Kidney epithelial cell (primary cell): ENCODE measurements around the gene SIGLEC11. TPM values are rescaled to one million over a fixed set of nuclear protein-coding genes. Genes with fewer than 3 reads are reported as not detected.

Experiments used
- DNase-seq: peaks from one replicate; pipeline ENCODE4 v3.0.0-alpha.2; 2010; ENCODE audit warnings: low read depth
- H3K27me3 ChIP-seq: 2 replicates; pipeline ENCODE4 v1.6.0; 2011; ENCODE audit warnings: low read length; ENCODE audit not compliant: control insufficient read depth, insufficient read depth
- H3K36me3 ChIP-seq: 2 replicates; pipeline ENCODE4 v1.5.1; 2011; ENCODE audit warnings: low read length; ENCODE audit not compliant: control insufficient read depth, insufficient read depth
- H3K4me3 ChIP-seq: 2 replicates; pipeline ENCODE4 v1.5.1; 2011; ENCODE audit warnings: low read depth, mild to moderate bottlenecking, control low read depth, low read length
- CTCF ChIP-seq: IDR thresholded peaks from 2 replicates; pipeline ENCODE4 v1.5.1; 2011; ENCODE audit warnings: mild to moderate bottlenecking, moderate library complexity, low read length, control low read depth, inconsistent platforms; ENCODE audit not compliant: insufficient read depth, poor library complexity, severe bottlenecking
- total RNA-seq: library from RNA; depleted of rRNA; stranded (reverse); fragments of >200 nt; gene quantifications from 2 replicates; pipeline ENCODE4 v1.2.3, GENCODE V29; 2015

SIGLEC11 gene
- total RNA-seq, 1 donor from 2014 or later: not detected

- H3K27me3 ChIP-seq: no peaks in the 10 kb centered on the region
- no peak overlapping the region for H3K4me3 ChIP-seq
- DNase-seq: no peak
- no peaks in the 10 kb centered on the region for H3K36me3 ChIP-seq
- TF ChIP-seq CTCF: no peak
Measured at GRCh38 chr19:49910179-49910578, 50.8 kb downstream of the SIGLEC11 start.

GRCh38 chr19:49908480-49909420, 52.2 kb downstream of the SIGLEC11 start:
- no peak for TF ChIP-seq CTCF
- DNase-seq: no peak
- Histone ChIP-seq H3K36me3 (no peaks in the 10 kb centered on the region), H3K4me3 (no peak overlapping the region), H3K27me3 (no peaks in the 10 kb centered on the region)

GRCh38 chr19:49907745-49908446, 53.1 kb downstream of the SIGLEC11 start:
- no peak for DNase-seq
- Histone ChIP-seq H3K4me3 (no peak overlapping the region), H3K36me3 (no peaks in the 10 kb centered on the region), H3K27me3 (no peaks in the 10 kb centered on the region)
- TF ChIP-seq CTCF: no peak

GRCh38 chr19:49906879-49907564, 54.0 kb downstream of the SIGLEC11 start:
- Histone ChIP-seq H3K27me3 (no peaks in the 10 kb centered on the region), H3K36me3 (no peaks in the 10 kb centered on the region)

GRCh38 chr19:49904136-49904535, 56.8 kb downstream of the SIGLEC11 start:
- TF ChIP-seq CTCF: no peak
- H3K4me3 ChIP-seq: no peak overlapping the region
- H3K36me3 ChIP-seq: no peaks in the 10 kb centered on the region
- H3K27me3 ChIP-seq: no peaks in the 10 kb centered on the region
- no peak for DNase-seq

More at GRCh38 chr19:49906879-49907564, 54.0 kb downstream of the SIGLEC11 start:
- TF ChIP-seq CTCF: no peak
- no peak for DNase-seq
- H3K4me3 ChIP-seq: no peak overlapping the region

Other genes starting within 250 kb of the SIGLEC11 start
- not detected in 2 replicates for gene TSKS, start 197.9 kb downstream of the SIGLEC11 start, total RNA-seq
- 98.9 and 111 TPM in 2 replicates for gene AP2A1, start 194.2 kb downstream of the SIGLEC11 start, total RNA-seq
- gene FUZ, start 147.9 kb downstream of the SIGLEC11 start, total RNA-seq: 13.2 and 14.8 TPM in 2 replicates
- gene MED25, start 142.9 kb downstream of the SIGLEC11 start, total RNA-seq: 31.6 and 34.5 TPM in 2 replicates
- 47.9 and 71.1 TPM in 2 replicates for gene PTOV1, start 110.0 kb downstream of the SIGLEC11 start, total RNA-seq
- 69.3 and 78.2 TPM in 2 replicates for gene PNKP, start 93.6 kb downstream of the SIGLEC11 start, total RNA-seq
- gene AKT1S1, start 83.8 kb downstream of the SIGLEC11 start, total RNA-seq: 23.2 and 34.6 TPM in 2 replicates
- 17.4 and 28.1 TPM in 2 replicates for gene TBC1D17, start 83.5 kb downstream of the SIGLEC11 start, total RNA-seq
- 6.2 and 8.2 TPM in 2 replicates for gene IL4I1, start 64.3 kb downstream of the SIGLEC11 start, total RNA-seq
- 22.4 and 22.7 TPM in 2 replicates for gene ATF5, start 32.0 kb downstream of the SIGLEC11 start, total RNA-seq
- 61.1 and 66.0 TPM in 2 replicates for gene NUP62, start 31.7 kb downstream of the SIGLEC11 start, total RNA-seq
- gene VRK3, start 64.2 kb upstream of the SIGLEC11 start, total RNA-seq: 20.5 and 43.4 TPM in 2 replicates
- gene ZNF473, start 64.8 kb upstream of the SIGLEC11 start, total RNA-seq: 10.2 and 13.2 TPM in 2 replicates
- not detected in 2 replicates for gene IZUMO2, start 202.1 kb upstream of the SIGLEC11 start, total RNA-seq
- gene MYH14, start 242.4 kb upstream of the SIGLEC11 start, total RNA-seq: 87.8 and 96.0 TPM in 2 replicates